ENCODE data around the gene TMEFF1.

- TF ChIP-seq EP300 (IDR thresholded peaks at IDR 0.05), result no peak
- TF ChIP-seq POLR2A (IDR thresholded peaks at IDR 0.05; ENCODE audit: low read depth), result no peak
- TF ChIP-seq, protein P1, sequence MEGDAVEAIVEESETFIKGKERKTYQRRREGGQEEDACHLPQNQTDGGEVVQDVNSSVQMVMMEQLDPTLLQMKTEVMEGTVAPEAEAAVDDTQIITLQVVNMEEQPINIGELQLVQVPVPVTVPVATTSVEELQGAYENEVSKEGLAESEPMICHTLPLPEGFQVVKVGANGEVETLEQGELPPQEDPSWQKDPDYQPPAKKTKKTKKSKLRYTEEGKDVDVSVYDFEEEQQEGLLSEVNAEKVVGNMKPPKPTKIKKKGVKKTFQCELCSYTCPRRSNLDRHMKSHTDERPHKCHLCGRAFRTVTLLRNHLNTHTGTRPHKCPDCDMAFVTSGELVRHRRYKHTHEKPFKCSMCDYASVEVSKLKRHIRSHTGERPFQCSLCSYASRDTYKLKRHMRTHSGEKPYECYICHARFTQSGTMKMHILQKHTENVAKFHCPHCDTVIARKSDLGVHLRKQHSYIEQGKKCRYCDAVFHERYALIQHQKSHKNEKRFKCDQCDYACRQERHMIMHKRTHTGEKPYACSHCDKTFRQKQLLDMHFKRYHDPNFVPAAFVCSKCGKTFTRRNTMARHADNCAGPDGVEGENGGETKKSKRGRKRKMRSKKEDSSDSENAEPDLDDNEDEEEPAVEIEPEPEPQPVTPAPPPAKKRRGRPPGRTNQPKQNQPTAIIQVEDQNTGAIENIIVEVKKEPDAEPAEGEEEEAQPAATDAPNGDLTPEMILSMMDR (IDR thresholded peaks at IDR 0.05), result no peak
- no peak for TF ChIP-seq POLR2AphosphoS5 (IDR thresholded peaks at IDR 0.05)
These were observed 15.2 kb downstream of the TMEFF1 start for GRCh38 chr9:100488177-100488576.
